Fibroblast of mammary gland (primary cell): Measurements from ENCODE around the gene BACH1.
"Not testable (repeated sequence)": the region's sequence is repeated elsewhere in the genome, so short reads cannot be mapped to it uniquely, and the experiment has no call there.

Experiments used
- DNase-seq: peaks from one replicate; pipeline ENCODE4 v3.0.0-alpha.2; 2010; ENCODE audit warnings: low read depth
- H3K4me3 ChIP-seq: 2 replicates; pipeline ENCODE4 v1.5.1; 2011; ENCODE audit warnings: low read depth, mild to moderate bottlenecking, low read length, moderate library complexity; ENCODE audit not compliant: control insufficient read depth
- TF ChIP-seq, protein P1 (sequence below): conservative IDR thresholded peaks from 2 replicates; pipeline ENCODE4 v1.5.1; 2011; ENCODE audit warnings: low read depth, low read length, inconsistent platforms; ENCODE audit not compliant: control insufficient read depth, insufficient read depth

The BACH1 gene

DNA sequence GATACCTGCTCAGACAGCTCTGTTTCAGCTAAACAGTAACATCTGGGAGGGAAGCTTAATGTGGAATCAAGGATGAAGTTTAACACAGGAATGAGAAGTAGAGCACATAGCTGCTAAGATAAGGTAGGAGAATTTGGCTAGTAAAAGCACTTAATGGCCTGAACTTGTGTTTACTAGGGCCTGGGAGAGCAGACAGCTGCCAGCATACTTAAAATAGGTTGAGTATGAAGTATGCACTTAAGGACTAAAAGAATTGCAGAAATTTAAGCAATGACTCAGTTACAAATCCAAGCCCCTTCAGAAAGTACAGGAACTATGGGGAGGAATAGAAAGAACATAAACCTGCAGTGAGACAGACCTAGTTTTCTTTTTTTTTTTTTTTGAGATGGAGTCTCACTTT, 53.0 kb downstream of the BACH1 start:
- TF ChIP-seq, protein P1, sequence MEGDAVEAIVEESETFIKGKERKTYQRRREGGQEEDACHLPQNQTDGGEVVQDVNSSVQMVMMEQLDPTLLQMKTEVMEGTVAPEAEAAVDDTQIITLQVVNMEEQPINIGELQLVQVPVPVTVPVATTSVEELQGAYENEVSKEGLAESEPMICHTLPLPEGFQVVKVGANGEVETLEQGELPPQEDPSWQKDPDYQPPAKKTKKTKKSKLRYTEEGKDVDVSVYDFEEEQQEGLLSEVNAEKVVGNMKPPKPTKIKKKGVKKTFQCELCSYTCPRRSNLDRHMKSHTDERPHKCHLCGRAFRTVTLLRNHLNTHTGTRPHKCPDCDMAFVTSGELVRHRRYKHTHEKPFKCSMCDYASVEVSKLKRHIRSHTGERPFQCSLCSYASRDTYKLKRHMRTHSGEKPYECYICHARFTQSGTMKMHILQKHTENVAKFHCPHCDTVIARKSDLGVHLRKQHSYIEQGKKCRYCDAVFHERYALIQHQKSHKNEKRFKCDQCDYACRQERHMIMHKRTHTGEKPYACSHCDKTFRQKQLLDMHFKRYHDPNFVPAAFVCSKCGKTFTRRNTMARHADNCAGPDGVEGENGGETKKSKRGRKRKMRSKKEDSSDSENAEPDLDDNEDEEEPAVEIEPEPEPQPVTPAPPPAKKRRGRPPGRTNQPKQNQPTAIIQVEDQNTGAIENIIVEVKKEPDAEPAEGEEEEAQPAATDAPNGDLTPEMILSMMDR = no peak
- no peak overlapping the region for H3K4me3 ChIP-seq
- DNase-seq = no peak

DNA sequence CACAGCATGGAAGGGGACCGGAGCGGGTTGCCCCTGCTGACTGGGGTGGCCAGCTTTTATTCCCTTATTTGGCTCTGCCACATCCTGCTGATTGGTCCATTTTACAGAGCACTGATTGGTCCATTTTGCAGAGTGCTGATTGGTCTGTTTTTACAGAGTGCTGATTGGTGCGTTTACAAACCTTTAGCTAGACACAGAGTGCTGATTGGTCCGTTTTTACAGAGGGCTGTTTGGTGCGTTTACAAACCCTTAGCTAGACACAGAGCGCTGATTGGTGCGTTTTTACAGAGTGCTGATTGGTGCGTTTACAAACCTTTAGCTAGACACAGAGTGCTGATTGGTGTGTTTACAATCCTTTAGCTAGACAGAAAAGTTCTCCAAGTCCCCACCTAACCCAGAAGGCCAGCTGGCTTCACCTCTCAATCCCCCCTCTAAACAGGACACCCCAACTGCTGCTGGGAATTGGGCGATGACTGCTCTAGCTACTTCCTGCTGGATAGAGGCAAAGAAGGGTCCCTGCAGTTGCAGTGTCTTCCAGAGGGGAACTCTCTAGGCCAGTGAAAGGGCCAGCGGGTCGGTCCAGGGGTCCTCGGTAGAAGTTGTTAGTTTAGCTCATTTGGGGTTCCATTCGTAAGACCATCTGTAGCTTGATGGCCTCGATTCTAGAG, 56.5 kb downstream of the BACH1 start:
- not testable (repeated sequence) for H3K4me3 ChIP-seq, DNase-seq

DNA sequence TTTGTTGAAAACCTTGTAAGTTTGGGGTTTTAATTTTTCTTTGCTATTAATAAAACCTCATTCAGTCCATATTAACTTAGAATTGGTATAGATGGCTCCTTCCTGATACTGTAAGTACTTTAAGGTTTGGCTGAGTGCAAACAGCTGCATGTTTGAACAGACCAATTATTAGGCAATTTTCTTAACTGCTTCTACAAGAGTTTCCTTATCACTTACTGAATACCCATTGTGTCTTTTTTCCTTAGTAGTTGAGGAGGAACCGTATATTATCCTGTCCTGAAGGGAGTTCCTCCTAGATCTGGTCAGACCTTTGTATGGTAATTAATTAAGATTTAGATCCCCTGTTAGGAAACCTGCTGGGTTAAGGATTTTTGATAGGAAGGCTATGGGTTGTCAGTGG, 57.6 kb downstream of the BACH1 start:
- not testable (repeated sequence) for H3K4me3 ChIP-seq, DNase-seq

DNA sequence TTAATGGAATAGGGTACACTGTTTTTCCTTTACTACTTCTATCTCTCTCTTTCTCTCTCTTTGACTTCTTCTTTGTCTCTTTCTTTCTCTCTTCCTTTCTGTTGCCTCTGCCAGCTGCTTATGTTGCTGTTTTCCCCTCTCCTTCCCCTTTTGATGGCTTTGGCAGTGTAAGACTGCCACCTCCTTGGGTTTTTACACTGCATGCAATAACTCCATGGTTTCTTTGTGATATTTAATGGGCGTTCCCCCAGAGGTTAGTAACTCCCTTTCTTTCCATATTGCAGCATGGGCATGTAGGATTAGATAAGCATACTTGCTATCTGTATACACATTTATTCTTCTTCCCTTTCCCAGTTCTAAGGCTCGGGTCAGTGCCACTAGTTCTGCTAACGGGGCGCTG, 58.1 kb downstream of the BACH1 start:
- DNase-seq, H3K4me3 ChIP-seq: not testable (repeated sequence)

DNA sequence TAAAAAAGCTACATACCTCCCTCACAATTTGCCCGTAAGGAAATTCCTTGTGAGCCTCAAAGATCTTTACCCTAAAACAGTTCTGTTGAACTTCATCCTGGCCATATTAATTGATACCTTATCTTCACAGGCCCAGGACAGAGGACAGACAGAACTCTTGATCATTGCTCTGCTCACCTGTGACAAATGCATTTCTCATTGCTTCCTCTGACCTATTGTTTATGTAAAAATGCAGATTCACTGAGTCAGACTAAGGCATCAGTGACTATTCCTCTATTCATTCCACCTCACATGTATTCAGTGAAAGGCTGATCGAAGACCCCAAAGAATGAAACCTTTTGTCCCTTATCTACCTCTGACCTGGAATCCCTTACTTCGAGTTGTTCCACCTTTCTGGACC, 61.0 kb downstream of the BACH1 start:
- H3K4me3 ChIP-seq = no peak overlapping the region

DNA sequence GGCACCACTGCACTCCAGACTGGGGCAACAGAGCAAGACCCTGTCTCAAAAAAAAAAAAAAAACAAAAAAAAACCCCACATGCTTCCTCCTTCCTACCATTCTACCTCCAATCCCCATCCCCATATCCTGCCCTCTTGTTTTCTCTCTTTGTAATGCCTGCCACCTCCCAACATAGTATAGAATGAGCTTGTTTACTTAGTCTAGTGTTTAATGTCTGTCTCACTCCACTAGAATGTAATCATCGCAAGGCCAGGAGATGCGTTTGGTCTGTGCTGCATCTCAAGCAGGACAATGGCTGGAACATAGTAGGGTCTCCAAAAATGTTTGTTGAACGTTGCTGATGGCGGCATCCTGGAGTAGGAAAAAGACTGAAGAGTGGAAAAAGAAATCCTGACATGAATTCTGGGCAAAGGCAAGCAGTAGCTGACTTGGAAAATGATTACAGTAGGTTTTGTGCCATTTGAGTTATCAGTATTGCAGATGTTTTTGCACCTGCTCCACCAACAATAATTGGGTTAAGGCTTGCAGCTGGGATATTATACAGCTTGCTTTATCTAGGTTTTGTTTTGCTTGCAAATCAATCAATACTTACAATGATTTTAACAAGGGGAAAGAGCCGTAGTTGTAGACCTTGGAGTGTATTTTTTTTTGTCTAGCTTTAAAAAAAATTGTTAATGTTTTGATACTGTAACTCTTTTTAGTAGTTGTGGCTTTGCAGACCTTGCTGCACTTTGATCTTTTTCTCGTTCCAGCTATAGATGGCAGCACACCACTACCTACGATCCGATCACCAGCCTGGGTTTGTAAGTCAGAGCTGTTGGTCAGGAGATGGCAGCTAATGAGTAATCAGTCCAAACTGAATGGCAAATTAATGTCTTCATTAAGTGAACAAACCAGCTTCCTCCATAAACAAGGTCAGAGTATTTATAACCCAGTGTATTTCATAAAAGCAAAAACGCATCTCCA, 62.4 kb downstream of the BACH1 start:
- TF ChIP-seq, protein P1 = no peak
- no peak for DNase-seq

More for the DNA sequence above, 61.0 kb downstream of the BACH1 start:
- TF ChIP-seq, protein P1 = no peak
- DNase-seq = no peak

DNA sequence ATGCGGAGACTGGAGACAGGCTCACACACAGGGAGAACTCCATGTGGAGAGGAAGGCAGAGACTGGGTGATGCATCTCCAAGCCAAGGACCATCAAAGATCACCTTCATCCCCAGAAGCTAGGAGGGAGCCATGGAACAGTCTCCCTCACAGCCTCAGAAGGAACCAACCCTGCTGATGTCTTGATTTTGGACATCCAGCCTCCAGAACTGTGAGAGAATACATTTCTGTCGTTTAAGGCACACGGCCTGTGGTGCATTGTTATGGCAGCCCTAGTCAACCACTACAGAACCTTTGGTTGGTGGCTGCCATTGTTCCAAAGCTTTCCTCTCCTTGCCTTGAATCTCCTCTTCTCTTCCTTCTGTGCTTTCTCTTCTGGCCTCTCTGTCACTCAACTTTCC, 64.0 kb downstream of the BACH1 start:
- DNase-seq = no peak
- TF ChIP-seq, protein P1 = no peak

More for the DNA sequence above, 62.4 kb downstream of the BACH1 start:
- H3K4me3 ChIP-seq = no peak overlapping the region

DNA sequence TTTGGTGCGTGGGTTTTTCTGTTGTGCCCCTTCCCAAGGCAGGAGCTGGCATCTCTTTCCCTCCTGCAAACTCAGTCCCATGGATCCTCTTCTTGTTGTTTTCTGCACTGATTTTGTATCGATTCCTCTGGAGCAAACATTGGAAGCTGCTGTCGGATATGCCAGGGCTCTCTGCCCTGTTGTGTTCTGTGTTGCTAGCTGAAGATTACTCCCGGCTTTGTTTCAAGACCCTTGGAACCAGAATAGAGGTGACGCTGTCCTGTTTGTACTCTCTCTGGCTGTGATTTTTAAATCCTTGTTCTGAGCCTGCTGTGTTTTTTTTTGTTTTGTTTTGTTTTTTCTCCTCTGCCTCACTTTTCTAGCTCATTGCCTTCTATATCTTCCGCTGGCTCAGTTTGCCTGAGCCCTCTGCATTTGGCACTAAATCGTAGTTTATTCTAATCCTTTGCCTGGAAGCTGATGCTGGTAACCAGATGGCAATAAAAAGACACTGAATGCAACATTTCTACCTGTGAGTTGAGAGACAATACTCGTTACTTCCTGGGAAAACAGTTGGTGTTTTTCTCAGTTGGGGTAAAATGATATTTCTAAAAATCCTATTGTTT, 67.0 kb downstream of the BACH1 start:
- DNase-seq = no peak
- TF ChIP-seq, protein P1 = no peak
- H3K4me3 ChIP-seq = no peak overlapping the region

More for the DNA sequence above, 64.0 kb downstream of the BACH1 start:
- H3K4me3 ChIP-seq = no peak overlapping the region
